Stimulated activated CD8-positive, alpha-beta memory T cell treated with anti-CD3 and anti-CD28 coated beads, Interleukin-4, amount 100 ng/mL, for 1 hour (primary cell): ENCODE data around the gene LAMA3.

Experiments
- DNase-seq, 2 donors: peaks; one replicate each; pipeline ENCODE4 v3.0.0-alpha.2; 2020; ENCODE audit warnings: low read depth in 2 of 2, low spot score in 1 of 2

The LAMA3 gene

GRCh38 chr18:23992941-23993280, 303.7 kb downstream of the LAMA3 start:
- DNase-seq: no peak

DNA sequence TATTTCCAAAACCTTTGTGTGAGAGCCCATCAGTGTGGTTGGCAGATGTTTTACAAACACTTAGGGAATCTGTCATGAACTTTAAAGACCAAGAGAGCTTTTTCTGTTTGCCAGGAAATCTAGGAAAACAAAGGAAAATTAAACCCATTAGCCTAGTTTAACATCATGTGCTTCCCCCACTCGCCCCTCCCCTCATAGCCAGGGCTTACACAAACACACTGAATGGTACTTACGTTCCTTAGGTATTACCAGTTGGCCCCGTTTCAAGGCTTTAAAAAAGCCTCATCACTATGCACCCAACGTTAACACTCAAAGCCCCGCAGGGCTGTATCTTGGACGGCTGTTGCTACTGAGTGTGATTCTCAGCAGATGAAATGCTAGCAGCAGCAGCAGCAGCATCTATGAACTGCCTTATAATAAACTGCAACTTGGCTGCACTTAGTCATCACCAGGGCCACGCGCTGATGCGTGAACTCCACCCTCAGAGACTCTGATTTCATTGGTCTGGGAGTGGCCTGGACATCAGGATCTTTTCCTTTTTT, 305.2 kb downstream of the LAMA3 start:
- DNase-seq: no peak

DNA sequence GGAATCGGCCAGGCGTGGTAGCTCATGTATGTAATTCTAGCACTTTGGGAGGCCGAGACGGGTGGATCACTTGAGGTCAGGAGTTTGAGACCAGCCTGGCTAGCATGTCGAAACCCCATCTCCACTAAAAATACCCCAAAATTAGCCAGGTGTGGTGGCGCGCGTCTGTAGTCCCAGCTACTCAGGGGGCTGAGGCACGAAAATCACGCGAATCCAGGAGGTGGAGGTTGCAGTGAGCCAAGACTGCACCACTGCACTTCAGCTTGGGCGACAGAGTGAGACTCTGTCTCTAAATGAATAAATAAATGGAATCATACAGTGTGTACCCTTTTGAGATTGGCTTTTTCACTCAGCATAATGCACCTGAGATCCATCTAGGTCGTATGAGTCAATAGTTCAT, 305.9 kb downstream of the LAMA3 start:
- no peak for DNase-seq

GRCh38 chr18:23998018-23998417, 308.8 kb downstream of the LAMA3 start:
- no peak for DNase-seq

- DNase-seq: no peak
These were observed 309.6 kb downstream of the LAMA3 start for GRCh38 chr18:23998820-23999219.

GRCh38 chr18:24000613-24001490, 311.6 kb downstream of the LAMA3 start:
- no peak for DNase-seq

DNA sequence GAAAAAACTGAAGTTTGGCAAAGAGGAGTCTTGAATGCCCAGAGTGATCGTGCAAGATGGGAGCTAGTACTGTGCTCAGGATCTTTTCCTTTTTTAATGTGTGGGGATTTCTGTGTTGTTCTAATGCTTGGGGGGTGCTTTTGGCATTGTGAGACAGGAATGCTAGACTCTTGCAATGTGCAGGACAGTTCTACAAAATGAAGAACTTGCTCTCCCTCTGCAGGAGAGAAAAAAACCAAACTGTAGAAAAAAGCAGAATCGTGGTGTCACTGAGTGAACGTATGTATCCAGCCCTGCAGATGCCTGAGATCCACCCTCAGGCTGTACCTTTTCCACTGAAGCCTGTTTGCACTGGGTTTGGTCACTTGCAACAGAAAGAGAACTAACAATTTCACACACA, 313.2 kb downstream of the LAMA3 start:
- DNase-seq: no peak

DNA sequence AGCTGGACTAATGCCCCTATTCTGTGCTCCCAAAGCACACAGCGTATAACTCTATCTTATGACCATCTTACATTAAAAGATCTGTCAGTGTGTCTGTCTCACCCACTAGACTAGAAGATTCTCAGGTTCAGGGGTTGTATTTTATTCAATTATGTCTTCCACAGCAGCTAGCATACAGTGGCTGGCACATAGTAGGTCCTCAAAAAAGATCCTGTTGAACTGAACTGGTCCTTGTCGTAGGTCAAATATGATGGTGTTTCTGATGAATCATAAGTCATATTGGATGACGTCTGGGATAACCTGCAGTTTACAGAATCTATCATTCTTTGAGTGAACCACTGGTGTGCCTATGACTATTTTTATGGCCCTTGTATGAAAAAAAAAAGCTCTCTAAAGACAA, 314.0 kb downstream of the LAMA3 start:
- no peak for DNase-seq

GRCh38 chr18:24003903-24004640, 314.8 kb downstream of the LAMA3 start:
- no peak for DNase-seq
